Endothelial cell of hepatic sinusoid (primary cell): Measurements from ENCODE around the gene TRIM63.

Experiments used
- in situ Hi-C: cut with HindIII; loops from 2 replicates; pipeline ENCODE4 v1.10.0; 2017; ENCODE audit warnings: low sequenced_read_pairs

TRIM63 gene

DNA sequence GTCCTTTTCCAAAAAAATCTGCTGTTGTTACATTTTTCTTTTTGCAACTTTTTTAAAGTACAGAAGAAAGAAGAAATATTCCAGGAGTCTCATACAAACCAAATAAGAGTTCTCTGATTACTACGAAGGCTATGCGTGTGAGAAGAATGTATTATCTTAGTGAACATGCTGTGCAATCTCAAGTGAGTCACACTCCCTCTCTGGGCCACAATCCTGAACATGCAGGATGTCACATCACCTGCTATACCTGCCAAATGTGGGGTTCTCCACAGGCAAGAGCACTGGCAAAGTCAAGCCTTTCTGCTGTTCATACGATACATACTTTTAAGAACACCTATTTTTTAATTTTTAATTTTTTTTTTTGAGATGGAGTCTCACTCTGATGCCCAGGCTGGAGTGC, 21.7 kb upstream of the TRIM63 start:
- in situ Hi-C loops = no loop called here

DNA sequence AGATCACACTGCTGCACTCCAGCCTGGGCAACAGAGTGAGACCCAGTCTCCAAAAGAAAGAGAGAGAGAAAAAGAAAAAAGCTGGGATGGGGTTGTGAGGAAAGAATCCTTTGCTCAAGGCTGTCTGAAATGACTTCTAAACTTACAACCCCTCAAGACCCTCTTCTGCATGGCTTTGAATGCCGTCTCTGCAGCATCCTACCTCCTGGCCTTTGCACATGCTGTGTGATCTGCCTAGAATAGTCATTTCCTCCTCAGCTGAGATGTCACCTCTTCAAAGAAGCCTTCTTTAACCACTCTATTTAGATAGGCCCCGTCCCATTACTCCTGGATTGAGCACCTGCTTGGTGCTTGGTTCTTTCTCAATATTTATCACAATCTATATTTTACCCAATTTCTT, 17.4 kb upstream of the TRIM63 start:
- in situ Hi-C loops = no loop called here

DNA sequence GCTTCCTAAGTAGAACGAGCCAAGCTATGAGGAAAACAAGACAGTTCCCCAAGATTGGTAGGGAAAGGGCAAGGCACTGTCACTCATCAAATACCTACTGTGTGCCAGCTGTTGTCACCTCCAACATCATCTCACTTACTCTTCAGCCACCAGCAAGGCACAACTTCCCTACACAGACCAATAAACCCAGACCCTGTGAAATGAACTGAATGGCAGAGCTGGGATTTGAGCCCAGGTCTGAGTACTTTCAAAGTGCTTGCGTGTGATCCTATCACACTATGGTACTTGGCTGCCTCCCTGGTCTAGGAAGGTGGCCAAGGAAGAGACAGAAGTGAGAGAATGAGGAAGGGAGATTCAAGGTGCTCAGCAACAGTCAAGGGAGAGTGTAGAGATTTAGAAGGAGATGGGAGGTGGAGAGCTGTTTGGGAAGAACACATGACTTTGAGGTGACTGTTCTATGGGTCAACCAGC, 16.7 kb upstream of the TRIM63 start:
- in situ Hi-C loops = no loop called here

DNA sequence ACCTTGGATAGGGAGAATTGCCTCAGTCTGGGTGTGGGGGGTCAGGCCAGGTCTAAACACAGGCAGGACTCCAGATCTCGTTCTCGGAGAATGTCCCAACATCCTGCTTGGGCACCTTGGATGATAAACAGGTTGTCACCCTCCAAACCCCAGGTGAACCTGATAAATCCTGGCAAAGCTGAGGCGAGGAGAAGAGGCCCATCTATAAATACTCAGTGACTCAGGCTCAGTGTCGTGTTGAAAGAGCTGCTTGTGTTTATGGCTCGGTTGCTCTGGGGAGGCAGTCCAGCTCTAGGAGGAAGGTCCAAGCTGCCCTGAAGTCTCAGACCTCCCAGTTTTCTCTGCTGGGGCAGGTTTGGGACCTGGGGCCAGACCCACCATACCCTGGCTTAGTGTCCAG, 15.8 kb upstream of the TRIM63 start:
- in situ Hi-C loops = no loop called here

DNA sequence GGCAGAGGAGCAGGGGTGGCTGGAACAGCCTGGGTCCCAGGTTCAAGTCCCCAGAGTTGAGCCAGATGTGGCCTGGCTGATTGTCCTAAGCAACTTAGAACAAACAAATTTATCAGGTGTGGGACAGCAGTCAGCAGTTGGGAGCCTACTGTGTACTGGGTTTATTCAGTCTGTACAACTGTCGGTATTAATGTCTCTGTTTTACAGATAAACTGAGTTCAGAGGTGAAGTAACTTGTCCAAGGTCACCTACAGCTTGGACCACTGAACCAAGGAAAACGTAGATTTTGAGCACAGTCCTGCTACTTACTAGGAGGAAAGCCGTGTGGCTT, 14.6 kb upstream of the TRIM63 start:
- in situ Hi-C loops = no loop called here

DNA sequence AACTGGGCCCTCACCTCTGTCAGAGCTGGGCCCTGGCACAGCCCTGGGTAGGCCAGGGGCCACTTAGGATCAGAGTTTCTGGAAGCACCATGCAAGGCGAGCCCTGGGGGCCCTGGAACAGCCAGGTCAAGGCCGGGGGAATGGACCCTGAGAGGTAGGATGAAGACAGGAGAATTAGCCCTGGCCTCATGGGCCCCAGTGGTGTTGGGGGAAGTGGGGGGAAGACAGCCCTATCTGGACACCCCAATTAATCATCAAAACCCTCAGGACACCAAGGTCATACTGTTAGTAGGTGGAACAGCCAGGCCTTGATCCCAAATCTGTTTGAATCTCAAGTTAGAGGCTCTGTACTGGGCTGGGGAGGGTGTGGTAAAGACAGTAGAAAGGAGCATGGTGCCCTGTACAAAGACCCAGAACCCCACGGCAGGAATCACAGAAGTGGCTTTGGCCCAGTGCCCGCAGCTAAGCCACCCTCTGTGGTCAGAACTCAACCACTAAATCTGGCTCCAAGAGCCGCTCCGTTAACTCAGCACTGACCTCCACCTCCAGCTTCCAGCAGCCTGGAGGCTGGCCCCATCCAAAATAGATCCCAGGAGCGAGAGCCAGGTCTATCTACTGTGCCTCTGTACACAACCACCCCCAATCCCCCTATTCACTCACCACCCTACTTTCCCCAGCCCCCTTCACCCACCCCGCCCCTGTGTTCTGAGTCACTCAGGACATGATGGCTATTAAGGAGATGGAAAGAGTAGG, 14.0 kb upstream of the TRIM63 start:
- in situ Hi-C loops = no loop called here

DNA sequence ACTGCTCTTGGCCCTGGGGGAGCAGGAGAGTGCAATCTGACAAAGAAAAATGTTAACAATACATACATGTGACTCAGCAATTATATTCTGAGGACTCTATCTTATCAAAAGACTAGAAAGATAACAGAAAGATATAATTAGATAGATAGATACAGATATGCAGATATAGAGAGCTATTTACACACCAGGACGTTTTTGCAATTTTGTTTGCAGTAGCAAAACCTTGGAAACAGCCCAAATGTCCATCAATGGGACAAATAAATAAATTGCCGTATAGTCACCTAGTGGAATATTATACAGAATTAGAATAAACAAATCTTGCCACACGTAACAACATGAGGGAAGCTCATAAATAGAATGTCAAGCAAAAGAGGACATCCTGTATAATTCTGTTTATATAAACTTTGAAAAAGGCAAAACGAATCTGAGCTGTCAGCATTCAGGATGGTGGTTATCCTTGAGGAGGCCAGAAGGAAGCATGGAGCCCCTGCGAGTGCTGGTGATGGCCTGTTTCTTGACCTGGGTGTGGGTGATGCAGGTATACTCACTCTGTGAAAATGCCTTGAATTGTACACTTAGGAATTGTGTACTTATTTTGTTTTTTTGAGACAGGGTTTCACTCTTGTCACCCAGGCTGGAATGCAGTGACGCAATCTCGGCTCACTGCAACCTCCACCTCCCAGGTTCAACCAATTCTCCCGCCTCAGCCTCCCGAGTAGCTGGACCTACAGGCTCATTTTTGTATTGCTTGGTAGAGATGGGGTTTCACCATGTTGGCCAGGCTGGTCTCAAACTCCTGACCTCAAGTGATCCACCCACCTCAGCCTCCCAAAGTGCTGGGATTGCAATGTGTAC, 12.8 kb upstream of the TRIM63 start:
- in situ Hi-C loops = no loop called here

DNA sequence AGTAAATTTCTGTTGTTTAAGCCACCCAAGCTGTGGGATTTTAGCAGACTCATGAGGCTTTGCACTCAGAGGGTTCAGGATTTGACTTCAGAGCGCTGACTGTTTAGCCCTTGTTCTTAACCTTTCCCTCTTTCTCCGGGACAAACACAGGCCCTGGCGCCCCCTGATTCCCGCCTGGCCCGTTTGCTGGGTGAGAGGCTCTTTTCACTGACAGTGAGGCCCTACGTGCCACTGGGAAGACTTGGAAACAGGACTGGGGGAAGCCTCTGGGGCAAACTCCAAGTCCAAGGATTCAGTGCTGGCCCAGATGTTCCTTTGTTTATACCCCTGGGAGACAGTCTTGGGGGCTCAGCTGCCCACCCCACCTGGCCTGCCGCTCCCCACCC, 11.7 kb upstream of the TRIM63 start:
- in situ Hi-C loops = no loop called here

DNA sequence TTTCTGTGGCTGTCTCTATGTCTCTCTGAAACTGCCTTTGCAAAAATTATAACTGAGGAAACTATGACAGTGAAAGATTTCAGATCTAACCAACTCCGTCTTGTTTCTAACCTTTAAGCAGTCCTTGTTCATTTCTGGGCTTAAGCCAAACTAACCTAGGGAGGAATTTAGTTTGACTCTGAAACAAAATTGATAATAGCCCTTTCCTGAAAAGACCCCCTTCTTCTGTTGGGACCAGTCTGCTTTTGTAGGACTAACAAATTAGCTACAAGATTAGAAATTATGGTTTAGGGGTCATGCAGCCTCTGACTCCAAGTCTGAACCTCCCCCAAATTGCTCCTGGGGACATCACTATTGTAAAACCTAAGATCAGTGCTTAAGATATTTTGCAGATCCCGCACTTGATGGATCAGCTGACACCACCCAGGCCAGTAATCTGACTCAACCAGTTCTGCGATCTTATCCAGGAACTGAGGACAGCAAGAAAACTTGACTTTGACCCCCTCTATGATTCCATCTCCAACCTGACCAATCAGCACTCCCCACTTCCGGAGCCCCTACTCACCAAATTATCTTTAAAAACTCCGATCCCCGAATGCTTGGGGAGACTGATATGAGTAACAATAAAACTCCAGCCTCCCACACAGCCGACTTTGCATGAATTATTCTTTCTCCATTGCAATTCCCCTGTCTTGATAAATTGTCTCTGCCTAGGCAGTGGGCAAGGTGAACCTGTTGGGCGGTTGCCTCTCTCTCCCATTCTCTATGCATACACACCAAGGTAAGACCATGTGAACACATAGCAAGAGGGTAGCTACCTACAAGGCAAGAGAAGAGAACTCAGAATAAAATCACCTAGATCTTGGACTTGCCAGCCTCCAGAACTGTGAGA, 11.1 kb upstream of the TRIM63 start:
- in situ Hi-C loops = no loop called here

DNA sequence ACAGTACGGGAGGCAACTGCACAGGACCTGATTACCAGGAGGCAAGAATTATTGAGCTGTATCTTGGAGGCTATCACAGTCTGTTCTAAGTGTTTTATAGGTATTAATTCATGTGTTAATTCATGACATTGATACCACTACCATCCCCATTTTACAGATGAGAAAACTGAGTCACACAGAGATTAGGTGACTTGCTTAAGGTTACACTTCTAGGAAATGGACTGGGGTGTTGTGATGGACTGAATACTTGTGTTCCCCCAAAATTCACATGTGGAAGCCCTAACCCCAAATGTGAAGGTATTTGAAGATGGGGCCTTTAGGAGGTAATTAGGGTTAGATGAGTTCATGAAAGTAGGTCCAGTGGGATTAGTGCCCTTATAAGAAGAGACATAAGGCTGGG, 10.1 kb upstream of the TRIM63 start:
- in situ Hi-C loops = no loop called here

DNA sequence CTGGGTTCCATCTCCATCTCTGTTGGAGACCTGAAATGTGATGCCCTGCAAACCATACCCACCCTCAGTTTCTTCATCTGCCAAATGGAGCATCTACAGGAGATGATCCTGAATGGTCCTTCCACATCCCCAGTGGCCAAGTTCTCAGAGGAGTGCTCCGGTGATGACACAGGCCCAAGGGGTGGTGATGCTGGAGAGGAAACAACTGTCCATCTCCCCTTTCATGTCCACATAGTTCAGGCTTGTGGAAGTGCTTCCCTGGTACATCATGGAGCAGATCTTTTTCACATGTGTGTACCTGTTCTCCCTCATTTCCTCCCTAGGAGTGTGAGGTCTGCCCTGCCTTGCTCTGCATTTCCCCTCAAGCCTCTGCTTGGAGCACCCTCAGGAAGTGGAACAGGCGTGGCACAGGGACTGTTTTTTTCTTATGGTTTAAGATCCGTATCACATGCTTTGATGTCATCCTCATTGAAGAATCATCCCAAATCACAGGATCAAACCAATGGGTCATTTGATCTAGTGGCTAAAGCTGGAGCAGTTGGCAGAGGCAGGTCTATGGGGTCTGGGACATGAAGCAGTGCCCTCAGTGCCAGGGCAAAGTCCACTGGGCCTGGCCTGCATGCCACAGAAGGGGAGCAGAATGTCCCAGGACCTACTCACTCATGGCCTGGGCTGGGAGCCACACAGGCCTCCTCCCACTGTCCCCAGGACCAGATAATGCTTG, 8.2 kb upstream of the TRIM63 start:
- in situ Hi-C loops = no loop called here

DNA sequence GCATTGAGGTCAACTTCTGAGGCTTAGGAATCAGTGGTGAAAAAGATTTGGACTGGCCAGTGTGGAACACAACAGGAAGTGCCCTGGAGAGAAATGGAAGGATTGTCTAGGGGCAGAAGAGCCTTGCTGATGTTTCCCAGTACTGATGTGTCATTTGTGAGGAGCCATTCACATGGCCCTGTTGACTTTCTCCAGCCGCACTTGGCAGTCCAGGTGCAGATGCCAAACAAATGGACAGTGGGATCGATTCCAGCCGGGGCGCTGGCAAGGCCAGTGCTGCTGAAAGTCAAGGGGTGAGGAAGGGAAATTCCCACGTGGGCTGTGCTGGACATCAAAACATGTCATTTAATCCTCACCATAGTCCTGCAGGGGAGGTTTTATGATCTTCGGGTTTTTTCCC, 4.9 kb upstream of the TRIM63 start:
- in situ Hi-C loops = loop anchor here (5.0 kb wide), 1 partner anchor 95 kb away; the partner anchor contains the start of genes C1orf232 and ZNF593

DNA sequence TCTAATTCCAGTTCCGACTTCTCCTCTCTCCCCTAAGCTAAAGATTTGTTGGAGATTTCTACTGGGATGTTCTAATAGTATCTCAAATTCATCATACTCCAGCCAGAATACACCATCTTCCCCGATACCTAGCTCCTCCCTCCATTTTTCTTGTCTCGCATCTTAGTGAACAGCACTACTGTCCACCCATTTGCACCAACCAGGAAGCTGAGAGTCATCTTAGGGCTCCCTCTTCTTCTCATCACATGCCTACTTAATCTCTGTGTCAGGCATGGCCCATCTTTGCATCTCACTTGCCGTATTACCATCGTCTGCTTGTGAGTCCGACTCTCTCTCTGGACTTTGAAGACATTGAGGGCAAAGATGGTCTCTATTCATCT, 3.5 kb upstream of the TRIM63 start:
- in situ Hi-C loops = loop anchor here (5.0 kb wide), 1 partner anchor 96 kb away; the partner anchor contains the start of genes C1orf232 and ZNF593

DNA sequence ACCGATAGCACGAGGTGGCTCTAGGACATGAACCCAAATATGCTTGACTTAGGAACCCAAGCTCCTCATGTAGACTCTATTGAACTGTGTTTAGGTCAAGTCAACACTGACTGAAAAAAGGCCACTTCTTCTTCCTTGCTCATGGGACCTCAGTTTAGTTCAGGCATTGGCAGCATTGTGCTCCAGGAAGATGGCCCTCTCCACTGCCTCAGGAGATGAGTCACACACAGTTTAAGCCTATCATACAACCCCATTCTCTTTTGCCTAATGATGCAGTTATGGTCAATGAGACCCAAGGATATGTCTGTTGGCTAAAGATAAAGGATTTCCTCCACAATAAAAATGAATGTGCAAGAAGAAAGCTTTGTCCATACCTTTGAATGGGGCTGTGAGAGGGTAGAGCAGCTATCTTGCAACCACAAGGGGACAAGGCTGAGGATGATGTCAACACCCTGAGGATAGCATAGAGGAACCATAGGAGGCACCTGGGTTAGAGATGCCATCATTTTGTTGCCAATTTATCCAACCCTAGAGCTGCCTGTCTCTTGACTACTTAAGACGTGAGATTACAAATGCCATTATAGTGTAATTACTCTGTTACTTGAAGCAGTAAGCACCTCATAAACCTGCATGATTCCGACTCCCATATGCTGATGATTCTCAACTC, 3.0 kb upstream of the TRIM63 start:
- in situ Hi-C loops = loop anchor here (5.0 kb wide), 1 partner anchor 97 kb away; the partner anchor contains the start of genes C1orf232 and ZNF593

DNA sequence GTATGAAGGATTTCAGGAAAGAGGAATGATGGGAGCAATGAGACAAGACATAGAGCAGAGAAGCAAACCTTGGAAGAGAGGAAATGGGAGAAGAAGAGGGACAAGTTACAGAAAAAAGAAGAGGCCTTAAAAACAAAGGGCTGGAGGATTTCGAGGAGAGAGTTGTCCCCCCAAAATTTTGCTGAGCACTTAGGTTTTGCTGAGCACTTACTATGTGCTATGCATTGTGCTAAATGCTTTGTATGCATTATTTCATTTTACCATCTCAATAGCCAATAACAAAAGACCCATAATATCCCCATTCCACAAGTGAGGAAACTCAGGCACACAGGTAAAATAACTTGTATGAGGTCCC, 2.5 kb upstream of the TRIM63 start:
- in situ Hi-C loops = loop anchor here (5.0 kb wide), 1 partner anchor 97 kb away; the partner anchor contains the start of genes C1orf232 and ZNF593

DNA sequence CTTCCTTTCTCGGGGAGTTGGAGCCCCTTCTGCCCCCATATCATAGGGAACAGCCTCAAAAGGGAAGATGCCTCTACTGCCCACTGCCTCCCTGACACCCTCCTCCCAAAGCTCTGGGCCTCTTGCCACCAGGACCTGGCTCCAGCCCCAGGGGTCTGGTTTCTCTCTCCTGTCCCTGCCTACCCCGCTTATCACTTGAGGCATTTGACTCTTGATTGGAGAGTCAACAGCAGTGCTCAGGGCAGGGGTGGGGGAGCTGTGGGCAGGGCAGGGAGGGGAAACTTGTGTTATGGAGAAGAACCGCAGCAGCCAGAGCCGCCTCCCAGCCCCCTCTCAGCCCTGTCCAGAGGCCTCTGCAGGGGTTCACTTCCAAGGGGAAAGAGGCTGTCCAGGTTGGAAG, 573 bp downstream of the TRIM63 start:
- in situ Hi-C loops = no loop called here

DNA sequence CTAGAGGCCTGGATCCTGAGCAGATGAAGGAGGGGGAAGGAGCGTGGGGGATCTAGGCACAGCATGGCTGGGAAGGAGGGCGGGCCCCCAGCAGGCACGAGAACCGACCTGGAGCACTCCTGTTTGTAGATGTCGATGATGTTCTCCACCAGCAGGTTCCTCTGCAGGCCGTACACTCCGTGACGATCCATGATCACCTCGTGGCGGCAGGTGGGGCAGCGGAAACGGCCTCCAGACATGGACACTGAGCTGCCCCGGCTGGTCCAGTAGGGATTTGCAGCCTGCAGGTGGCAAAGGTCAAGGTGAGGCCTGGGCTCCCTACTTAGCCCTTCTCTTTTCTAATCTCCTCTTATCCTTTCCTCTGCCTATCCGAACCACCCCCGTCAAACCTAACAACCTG, 1.3 kb downstream of the TRIM63 start:
- in situ Hi-C loops = no loop called here

DNA sequence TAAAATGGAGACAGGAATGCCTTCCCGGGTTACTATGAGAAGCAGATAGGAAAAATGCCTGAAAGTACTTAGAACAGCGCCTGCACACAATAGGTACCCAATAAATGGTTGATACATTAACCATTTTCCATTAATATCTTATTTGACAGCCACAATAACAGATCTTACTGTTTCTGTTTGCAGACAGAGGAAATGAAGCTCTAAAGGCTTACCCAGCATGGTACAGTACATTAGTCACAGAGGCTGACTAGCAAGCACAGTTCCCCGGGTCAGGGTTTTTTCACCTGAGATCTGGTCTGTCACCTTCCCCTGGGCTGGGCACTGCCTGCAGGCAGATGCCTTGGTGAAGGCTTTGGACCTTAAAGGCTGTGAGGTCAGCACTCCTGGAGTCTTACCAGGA, 2.9 kb downstream of the TRIM63 start:
- in situ Hi-C loops = no loop called here

DNA sequence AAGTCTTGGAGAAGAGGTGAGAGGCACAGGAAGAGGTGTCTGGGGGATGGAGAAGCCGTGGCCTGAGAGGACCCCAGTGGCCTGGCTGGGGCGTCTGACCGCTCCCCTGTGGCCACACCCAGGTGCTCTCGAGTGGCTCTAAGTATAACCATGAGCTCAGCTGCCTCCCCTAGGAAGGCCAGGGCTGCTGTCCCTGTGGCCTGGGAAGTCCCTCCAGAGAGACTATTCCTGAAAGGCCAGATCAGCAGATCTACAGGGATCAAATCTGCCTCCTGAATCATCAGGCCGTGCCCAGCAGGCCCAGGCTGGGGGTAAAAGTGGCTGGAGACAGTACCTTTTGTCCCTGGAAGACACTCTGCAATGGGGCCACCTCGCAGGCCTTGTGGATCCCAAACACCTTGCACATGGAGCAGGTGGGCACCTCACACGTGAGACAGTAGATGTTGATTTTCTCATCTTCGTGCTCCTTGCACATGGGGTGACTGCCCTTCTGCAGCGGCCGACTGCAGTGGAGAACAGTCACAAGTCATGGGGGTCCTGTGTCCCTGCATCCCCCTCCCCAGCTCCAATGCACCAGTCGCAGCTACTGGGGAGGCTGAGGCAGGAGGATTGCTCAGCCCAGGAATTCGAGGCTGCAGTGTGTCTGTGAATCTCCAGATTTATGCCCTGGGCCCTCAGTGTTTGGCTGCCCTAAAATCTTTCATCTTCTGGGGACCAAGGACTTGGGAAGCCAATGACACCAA, 6.4 kb downstream of the TRIM63 start:
- in situ Hi-C loops = no loop called here
